GM12873 (cell line): ENCODE results near the gene SMAD5.

Source experiments
- CTCF ChIP-seq: IDR thresholded peaks from 2 replicates; pipeline ENCODE4 v1.5.1; 2012; ENCODE audit warnings: low read depth, mild to moderate bottlenecking, moderate library complexity, low read length, control low read depth; ENCODE audit not compliant: insufficient read depth; ENCODE audit errors: missing control alignments

Gene SMAD5

GRCh38 chr5:136203303-136203922 is 70.8 kb downstream of the SMAD5 start:
- TF ChIP-seq CTCF, result no peak

GRCh38 chr5:136205061-136205702 is 72.5 kb downstream of the SMAD5 start:
- TF ChIP-seq CTCF, result no peak

GRCh38 chr5:136205941-136206340 is 73.3 kb downstream of the SMAD5 start:
- no peak for TF ChIP-seq CTCF

- no peak for TF ChIP-seq CTCF
Observed at GRCh38 chr5:136206361-136206760, 73.7 kb downstream of the SMAD5 start.

GRCh38 chr5:136207631-136208030 is 75.0 kb downstream of the SMAD5 start:
- no peak for TF ChIP-seq CTCF

- TF ChIP-seq CTCF, result no peak
Observed at GRCh38 chr5:136208916-136209315, 76.3 kb downstream of the SMAD5 start.

- TF ChIP-seq CTCF, result no peak
Observed at GRCh38 chr5:136209346-136209910, 76.8 kb downstream of the SMAD5 start.
